ENCODE measurements around the gene IL18R1. TPM values are rescaled to one million over a fixed set of nuclear protein-coding genes. Genes with fewer than 3 reads are reported as not detected.

IL18R1 gene
- total and polyA plus RNA-seq, 9 of the 15 experiments (the other 6 are each of a cell fraction or from before 2014, with no cell fraction given), result 0.55 to 10.0 (median 2.5) TPM

DNA sequence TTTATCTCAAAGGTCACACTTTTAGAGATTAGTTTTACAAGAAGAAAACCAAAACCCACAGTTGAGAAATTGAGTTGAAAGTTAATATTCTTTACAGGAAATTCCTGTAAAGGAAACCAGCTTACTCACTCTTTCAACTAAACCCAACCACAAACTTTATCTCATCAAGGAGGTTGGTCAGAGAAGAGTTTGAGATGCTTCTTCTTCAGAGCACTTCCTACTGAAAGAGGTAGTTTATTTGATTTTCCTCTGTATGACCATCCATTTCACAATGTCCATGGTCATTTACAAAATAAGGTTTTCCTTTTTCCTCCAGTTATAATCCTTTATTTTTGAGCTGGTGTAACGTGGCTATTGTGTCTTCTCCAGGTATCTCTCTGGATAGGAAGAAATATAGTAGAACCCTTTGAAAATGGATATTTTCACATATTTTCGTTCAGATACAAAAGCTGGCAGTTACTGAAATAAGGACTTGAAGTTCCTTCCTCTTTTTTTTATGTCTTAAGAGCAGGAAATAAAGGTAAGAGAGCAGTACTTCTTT lies 62.9 kb downstream of the IL18R1 start (continued):
- TF ChIP-seq PCBP1 (IDR thresholded peaks at IDR 0.05; ENCODE audit: low read depth, low read length, poor library complexity, severe bottlenecking) (no peak), HDAC2 (IDR thresholded peaks at IDR 0.05) (peak; percentile 84), JUNB (CRISPR knock-in tag; conservative IDR thresholded peaks at IDR 0.05) (no peak), SUPT5H (IDR thresholded peaks at IDR 0.05) (no peak), ZNF140 (CRISPR knock-in tag; IDR thresholded peaks at IDR 0.05) (no peak)
- TF ChIP-seq, protein P1, sequence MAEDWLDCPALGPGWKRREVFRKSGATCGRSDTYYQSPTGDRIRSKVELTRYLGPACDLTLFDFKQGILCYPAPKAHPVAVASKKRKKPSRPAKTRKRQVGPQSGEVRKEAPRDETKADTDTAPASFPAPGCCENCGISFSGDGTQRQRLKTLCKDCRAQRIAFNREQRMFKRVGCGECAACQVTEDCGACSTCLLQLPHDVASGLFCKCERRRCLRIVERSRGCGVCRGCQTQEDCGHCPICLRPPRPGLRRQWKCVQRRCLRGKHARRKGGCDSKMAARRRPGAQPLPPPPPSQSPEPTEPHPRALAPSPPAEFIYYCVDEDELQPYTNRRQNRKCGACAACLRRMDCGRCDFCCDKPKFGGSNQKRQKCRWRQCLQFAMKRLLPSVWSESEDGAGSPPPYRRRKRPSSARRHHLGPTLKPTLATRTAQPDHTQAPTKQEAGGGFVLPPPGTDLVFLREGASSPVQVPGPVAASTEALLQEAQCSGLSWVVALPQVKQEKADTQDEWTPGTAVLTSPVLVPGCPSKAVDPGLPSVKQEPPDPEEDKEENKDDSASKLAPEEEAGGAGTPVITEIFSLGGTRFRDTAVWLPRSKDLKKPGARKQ (CRISPR knock-in tag; IDR thresholded peaks at IDR 0.05), result no peak

DNA sequence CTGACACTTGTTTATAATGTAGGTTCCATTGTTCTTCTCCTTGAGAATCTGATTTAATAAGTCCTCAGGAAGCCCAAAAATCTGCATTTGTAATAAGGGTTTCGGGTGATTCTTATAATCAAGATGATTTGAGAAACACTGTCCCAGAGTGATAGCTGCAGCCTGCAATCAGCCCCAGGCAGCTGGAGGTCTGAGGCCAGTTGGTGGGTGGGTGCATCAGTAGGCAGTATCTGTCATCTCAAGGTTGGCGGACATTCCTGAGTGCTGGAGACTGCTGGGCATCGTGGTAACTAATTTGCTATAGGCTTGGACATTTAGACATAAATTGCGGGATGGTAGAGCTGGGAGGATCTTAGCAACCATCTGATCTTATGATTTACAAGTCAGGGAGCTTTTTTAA lies 64.7 kb downstream of the IL18R1 start:
- no peak overlapping the region for H3K4me3 ChIP-seq
- FAIRE-seq, result peak; percentile 64
- no peak for TF ChIP-seq EZH2 (IDR thresholded peaks at IDR 0.05; ENCODE audit: borderline replicate concordance, low read depth, low read length)
- TF ChIP-seq CREBBP (IDR thresholded peaks at IDR 0.05; ENCODE audit: low read depth, low read length), result no peak
- no peak for TF ChIP-seq NR2F6 (CRISPR knock-in tag; IDR thresholded peaks at IDR 0.05)
- TF ChIP-seq, protein P2, sequence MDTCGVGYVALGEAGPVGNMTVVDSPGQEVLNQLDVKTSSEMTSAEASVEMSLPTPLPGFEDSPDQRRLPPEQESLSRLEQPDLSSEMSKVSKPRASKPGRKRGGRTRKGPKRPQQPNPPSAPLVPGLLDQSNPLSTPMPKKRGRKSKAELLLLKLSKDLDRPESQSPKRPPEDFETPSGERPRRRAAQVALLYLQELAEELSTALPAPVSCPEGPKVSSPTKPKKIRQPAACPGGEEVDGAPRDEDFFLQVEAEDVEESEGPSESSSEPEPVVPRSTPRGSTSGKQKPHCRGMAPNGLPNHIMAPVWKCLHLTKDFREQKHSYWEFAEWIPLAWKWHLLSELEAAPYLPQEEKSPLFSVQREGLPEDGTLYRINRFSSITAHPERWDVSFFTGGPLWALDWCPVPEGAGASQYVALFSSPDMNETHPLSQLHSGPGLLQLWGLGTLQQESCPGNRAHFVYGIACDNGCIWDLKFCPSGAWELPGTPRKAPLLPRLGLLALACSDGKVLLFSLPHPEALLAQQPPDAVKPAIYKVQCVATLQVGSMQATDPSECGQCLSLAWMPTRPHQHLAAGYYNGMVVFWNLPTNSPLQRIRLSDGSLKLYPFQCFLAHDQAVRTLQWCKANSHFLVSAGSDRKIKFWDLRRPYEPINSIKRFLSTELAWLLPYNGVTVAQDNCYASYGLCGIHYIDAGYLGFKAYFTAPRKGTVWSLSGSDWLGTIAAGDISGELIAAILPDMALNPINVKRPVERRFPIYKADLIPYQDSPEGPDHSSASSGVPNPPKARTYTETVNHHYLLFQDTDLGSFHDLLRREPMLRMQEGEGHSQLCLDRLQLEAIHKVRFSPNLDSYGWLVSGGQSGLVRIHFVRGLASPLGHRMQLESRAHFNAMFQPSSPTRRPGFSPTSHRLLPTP (IDR thresholded peaks at IDR 0.05; ENCODE audit: borderline replicate concordance, extremely low read depth, insufficient read length), result no peak
- TF ChIP-seq JUN (IDR thresholded peaks at IDR 0.05; ENCODE audit: borderline replicate concordance, low read depth, low read length), result no peak
- TF ChIP-seq JUN (CRISPR knock-in tag; IDR thresholded peaks at IDR 0.05; ENCODE audit: borderline replicate concordance), result no peak
- TF ChIP-seq EP400 (IDR thresholded peaks at IDR 0.05), result no peak
- TF ChIP-seq ARID1B (IDR thresholded peaks at IDR 0.05), result peak; percentile 85
- TF ChIP-seq ZNF76 (CRISPR knock-in tag; IDR thresholded peaks at IDR 0.05; ENCODE audit: borderline replicate concordance), result no peak
- TF ChIP-seq, protein P3, sequence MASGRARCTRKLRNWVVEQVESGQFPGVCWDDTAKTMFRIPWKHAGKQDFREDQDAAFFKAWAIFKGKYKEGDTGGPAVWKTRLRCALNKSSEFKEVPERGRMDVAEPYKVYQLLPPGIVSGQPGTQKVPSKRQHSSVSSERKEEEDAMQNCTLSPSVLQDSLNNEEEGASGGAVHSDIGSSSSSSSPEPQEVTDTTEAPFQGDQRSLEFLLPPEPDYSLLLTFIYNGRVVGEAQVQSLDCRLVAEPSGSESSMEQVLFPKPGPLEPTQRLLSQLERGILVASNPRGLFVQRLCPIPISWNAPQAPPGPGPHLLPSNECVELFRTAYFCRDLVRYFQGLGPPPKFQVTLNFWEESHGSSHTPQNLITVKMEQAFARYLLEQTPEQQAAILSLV (tag; IDR thresholded peaks at IDR 0.05), result no peak
- TF ChIP-seq HOXB6 (CRISPR knock-in tag; IDR thresholded peaks at IDR 0.05; ENCODE audit: borderline replicate concordance), result no peak

More for the DNA sequence above, 64.7 kb downstream of the IL18R1 start:
- intact Hi-C loops (cut with micrococcal nuclease), result no loop called here
- no TSS peak for BruUV-seq (replicated peaks)
- Histone ChIP-seq H3K9me1 (ENCODE audit: control insufficient read depth, insufficient read depth, low read length) (no peaks in the 10 kb centered on the region), H3K79me2 (ENCODE audit: control insufficient read depth, insufficient read depth, low read length) (no peaks in the 10 kb centered on the region), H4K20me1 (replicated peaks; ENCODE audit: control insufficient read depth, insufficient read depth, low read length) (no peaks in the 10 kb centered on the region), H2AFZ (ENCODE audit: low read depth, low read length) (peak overlapping the region; percentile 21; the same call in 1 of the 2 replicates), H3K9ac (ENCODE audit: insufficient read depth in 1 of 2, low read depth in 2 of 2, low read length in 2 of 2) (peak overlapping the region in 1 of 2 experiments; percentile 56; a peak in 1 of 4 replicates), H3K36me3 (ENCODE audit: control insufficient read depth, insufficient read depth, low read length) (no peaks in the 10 kb centered on the region), H3K27me3 (ENCODE audit: control insufficient read depth in 2 of 2, insufficient read depth in 2 of 2, low read length in 2 of 2) (no peaks in the 10 kb centered on the region), H3K9me3 (replicated peaks; ENCODE audit: control insufficient read depth, insufficient read depth, low read depth, low read length) (no peaks in the 10 kb centered on the region; the same call in 1 of the 2 replicates), H3K27ac (ENCODE audit: extremely low read depth, low read depth, low read length) (no peak overlapping the region; the same call in 2 of the 3 replicates), H3K4me2 (ENCODE audit: insufficient read depth, low read length) (peak overlapping the region; percentile 58), H3K4me1 (replicated peaks in 1 of 2; ENCODE audit: control insufficient read depth in 2 of 2, insufficient read depth in 2 of 2, low read length in 2 of 2) (peaks cover 21 to 56% of the 10 kb centered on the region in 2 experiments)
- WGBS (ENCODE audit: insufficient coverage, low coverage, missing lambda C conversion rate), result 0% methylated on average over 4 of the region's 4 CpGs
- ATAC-seq (peak; percentile 41), DNase-seq (ENCODE audit: extremely low read depth in 1 of 4, low spot score in 3 of 4) (peak in 2 of 4 experiments; percentile 37 to 69)
- ChIA-PET CTCF (ENCODE audit: low intra/inter-chr PET ratio) (interaction anchor here (0.7 kb wide), 1 partner anchor 1977 kb away, joined by 3 read pairs; no protein-coding TSS in a partner anchor), POLR2A (interaction anchor here (0.8 kb wide), 1 partner anchor 23 kb away, joined by 3 read pairs; no protein-coding TSS in a partner anchor)
- in situ Hi-C loops (cut with MboI), result no loop called here

All from K562 (cell line).